K562 (cell line): Measurements from ENCODE around the gene CCDC171. TPM values are rescaled to one million over a fixed set of nuclear protein-coding genes. Genes with fewer than 3 reads are reported as not detected.

Source experiments
- ATAC-seq: fragments of 200-7000 bp; cut with Tn5 transposase; 3 replicates; pipeline ENCODE4 v1.9.1; 2020; ENCODE audit warnings: moderate library complexity
- BruUV-seq: library from RNA; stranded (reverse); fragments of 400-500 nt; replicated peaks from 2 replicates; lab custom pipeline; 2021; lab: Mats Ljungman, UMichigan
- CTCF ChIA-PET: fragments of 300-600 bp; formaldehyde crosslinking; extraction: SDS; loops from one replicate; lab custom pipeline; 2021; ENCODE audit warnings: low intra/inter-chr PET ratio; lab: Yijun Ruan, JAX
- POLR2A ChIA-PET: fragments of 300-600, 350-650 bp; sonication (Branson Sonifier 250); formaldehyde crosslinking; extraction: SDS; loops from one replicate; lab custom pipeline; 2021; ENCODE audit warnings: antibody characterized with exemption, inconsistent platforms; lab: Yijun Ruan, JAX
- DNase-seq, 4 experiments: peaks; one replicate each; pipeline versions ENCODE4 v3.0.0 to v3.0.0-alpha.2; 2011 to 2018; ENCODE audit warnings: low spot score in 3 of 4, mixed read lengths in 3 of 4; ENCODE audit errors: extremely low read depth in 1 of 4
- FAIRE-seq: peaks from 2 replicates; lab custom pipeline; 2011; peaks lifted over from hg19 to GRCh38; lab: Jason Lieb, UNC
- H2AFZ ChIP-seq: 2 replicates; pipeline ENCODE4 v1.6.0; 2011; ENCODE audit warnings: low read depth, low read length, control low read depth, inconsistent platforms
- H3K27ac ChIP-seq: fragments of 200-600 bp; 3 replicates; pipeline ENCODE4 v1.8.0; 2011; ENCODE audit warnings: low read depth, mild to moderate bottlenecking, control low read depth, inconsistent platforms, low read length, moderate library complexity, mixed read lengths; ENCODE audit errors: extremely low read depth
- H3K27me3 ChIP-seq, 2 experiments: fragments of 300-600 bp in 1 of 2; 2 replicates in 1 of 2; 3 replicates in 1 of 2; pipeline versions ENCODE4 v1.6.0 to v1.8.0; 2011; ENCODE audit warnings: inconsistent platforms in 2 of 2, low read length in 2 of 2, mild to moderate bottlenecking in 1 of 2, mixed read lengths in 1 of 2, moderate library complexity in 1 of 2; ENCODE audit not compliant: control insufficient read depth in 2 of 2, insufficient read depth in 2 of 2
- H3K36me3 ChIP-seq: fragments of 300-600 bp; 3 replicates; pipeline ENCODE4 v1.8.0; 2011; ENCODE audit warnings: mild to moderate bottlenecking, low read length, inconsistent platforms; ENCODE audit not compliant: control insufficient read depth, insufficient read depth
- H3K4me1 ChIP-seq, 2 experiments: fragments of 200-600 bp in 1 of 2; replicated peaks in 1 of 2; 2 replicates in 1 of 2; 3 replicates in 1 of 2; pipeline versions ENCODE4 v1.5.1 to v1.8.0; 2011; ENCODE audit warnings: inconsistent platforms in 2 of 2, low read length in 2 of 2, mild to moderate bottlenecking in 1 of 2, mixed read lengths in 1 of 2, moderate library complexity in 1 of 2; ENCODE audit not compliant: control insufficient read depth in 2 of 2, insufficient read depth in 2 of 2
- H3K4me2 ChIP-seq: 2 replicates; pipeline ENCODE4 v1.6.1; 2011; ENCODE audit warnings: low read length, control low read depth, inconsistent platforms, mixed read lengths; ENCODE audit not compliant: insufficient read depth
- H3K4me3 ChIP-seq: fragments of 200-600 bp; sonication (generic), shearing (Covaris generic); 2 replicates; pipeline ENCODE4 v1.5.1; 2016; ENCODE audit warnings: control low read depth, inconsistent platforms
- H3K79me2 ChIP-seq: fragments of 200-600 bp; 3 replicates; pipeline ENCODE4 v1.8.0; 2011; ENCODE audit warnings: low read length, inconsistent platforms; ENCODE audit not compliant: control insufficient read depth, insufficient read depth
- H3K9ac ChIP-seq, 2 experiments: 2 replicates each; pipeline versions ENCODE4 v1.6.0 to v1.6.1; 2011; ENCODE audit warnings: low read depth in 2 of 2, low read length in 2 of 2, control low read depth in 1 of 2, inconsistent platforms in 1 of 2, mild to moderate bottlenecking in 1 of 2, mixed read lengths in 1 of 2; ENCODE audit not compliant: insufficient read depth in 1 of 2
- H3K9me1 ChIP-seq: one replicate; pipeline ENCODE4 v1.6.0; 2011; ENCODE audit warnings: inconsistent platforms, mild to moderate bottlenecking, low read length, moderate library complexity; ENCODE audit not compliant: control insufficient read depth, insufficient read depth
- H3K9me3 ChIP-seq: replicated peaks from 2 replicates; pipeline ENCODE4 v1.5.1; 2011; ENCODE audit warnings: low read depth, low read length, inconsistent platforms; ENCODE audit not compliant: control insufficient read depth, insufficient read depth
- H4K20me1 ChIP-seq: replicated peaks from 2 replicates; pipeline ENCODE4 v1.6.1; 2011; ENCODE audit warnings: low read length, inconsistent platforms, mixed read lengths; ENCODE audit not compliant: control insufficient read depth, insufficient read depth
- ARHGAP35 ChIP-seq: fragments of 450-650 bp; IDR thresholded peaks from 2 replicates; pipeline ENCODE4 v1.6.1; 2018; ENCODE audit not compliant: partially characterized antibody
- CBX8 ChIP-seq: fragments of 200-600 bp; sonication (generic); IDR thresholded peaks from 2 replicates; pipeline ENCODE4 v1.6.1; 2012; ENCODE audit warnings: borderline replicate concordance, mixed run types, low read depth, mild to moderate bottlenecking, moderate library complexity, mixed read lengths, low read length, control low read depth, inconsistent platforms; ENCODE audit not compliant: poor library complexity, severe bottlenecking; ENCODE audit errors: extremely low read depth
- CHD2 ChIP-seq: IDR thresholded peaks from 2 replicates; pipeline ENCODE4 v1.6.1; 2011; ENCODE audit warnings: low read depth, low read length
- CHD4 ChIP-seq: fragments of 200-600 bp; sonication (generic); IDR thresholded peaks from 3 replicates; pipeline ENCODE4 v1.6.1; 2012; ENCODE audit warnings: low read depth, mild to moderate bottlenecking, mixed read lengths, low read length, inconsistent platforms; ENCODE audit not compliant: insufficient read depth, insufficient replicate concordance, poor library complexity, severe bottlenecking
- E2F8 ChIP-seq: fragments of 450-650 bp; IDR thresholded peaks from 2 replicates; pipeline ENCODE4 v1.7.1; 2018; ENCODE audit warnings: mild to moderate bottlenecking, low read depth; ENCODE audit not compliant: partially characterized antibody
- ELF4 ChIP-seq: fragments of 450-650 bp; formaldehyde crosslinking; IDR thresholded peaks from 2 replicates; pipeline ENCODE4 v1.4.0; 2022; ENCODE audit warnings: missing genetic modification characterization
- KLF16 ChIP-seq: IDR thresholded peaks from 2 replicates; pipeline ENCODE4 v1.6.1; 2016; ENCODE audit warnings: antibody characterized with exemption
- MAX ChIP-seq: sonication (generic); formaldehyde crosslinking; IDR thresholded peaks from 2 replicates; pipeline ENCODE4 v1.9.0; 2022; ENCODE audit warnings: mild to moderate bottlenecking, missing genetic modification reagents
- MCM3 ChIP-seq: fragments of 450-650 bp; IDR thresholded peaks from 2 replicates; pipeline ENCODE4 v1.6.1; 2016
- PPARD ChIP-seq: fragments of 250-450 bp; sonication (Bioruptor Pico); IDR thresholded peaks from 2 replicates; pipeline ENCODE4 v1.8.0; 2022; ENCODE audit warnings: inconsistent platforms, mild to moderate bottlenecking, moderate library complexity
- RAD51 ChIP-seq: fragments of 450-650 bp; IDR thresholded peaks from 2 replicates; pipeline ENCODE4 v1.7.1; 2016; ENCODE audit warnings: low read depth, mild to moderate bottlenecking, borderline replicate concordance
- SMAD2 ChIP-seq: fragments of 150-350 bp; IDR thresholded peaks from 2 replicates; pipeline ENCODE4 v1.6.1; 2014; ENCODE audit warnings: low read depth, mild to moderate bottlenecking, low read length
- SMAD4 ChIP-seq: fragments of 250-450 bp; sonication (Bioruptor Pico); conservative IDR thresholded peaks from 2 replicates; pipeline ENCODE4 v1.8.0; 2021; ENCODE audit warnings: inconsistent platforms, mild to moderate bottlenecking, moderate library complexity
- WHSC1 ChIP-seq: IDR thresholded peaks from one replicate; pipeline ENCODE4 v1.6.1; 2012; ENCODE audit warnings: low read length, control low read depth, inconsistent platforms
- XRCC4 ChIP-seq: IDR thresholded peaks from one replicate; pipeline ENCODE4 v1.6.1; 2011; ENCODE audit not compliant: insufficient read depth, insufficient read length; ENCODE audit errors: extremely low read depth
- ZNF274 ChIP-seq: IDR thresholded peaks from 2 replicates; pipeline ENCODE4 v1.6.1; 2011; ENCODE audit warnings: low read depth, mild to moderate bottlenecking, low read length, moderate library complexity, borderline replicate concordance
- ZNF282 ChIP-seq: sonication (generic); formaldehyde crosslinking; IDR thresholded peaks from 2 replicates; pipeline ENCODE4 v1.8.1; 2023; ENCODE audit warnings: missing genetic modification reagents
- ZSCAN32 ChIP-seq: fragments of 450-650 bp; formaldehyde crosslinking; IDR thresholded peaks from 2 replicates; pipeline ENCODE4 v1.4.0; 2020; ENCODE audit warnings: mild to moderate bottlenecking, moderate library complexity
- WGBS: fragments of 100-300 bp; shearing (Covaris generic); methylation state at CpG from one replicate; pipeline ENCODE4 v1.1.6; 2016; ENCODE audit warnings: low coverage, mixed read lengths; ENCODE audit not compliant: insufficient coverage; ENCODE audit errors: missing lambda C conversion rate; 5-methylcytosine and 5-hydroxymethylcytosine counted together
- in situ Hi-C: fragments of 300-500 bp; cut with MboI; formaldehyde crosslinking; loops from 4 replicates; pipeline ENCODE4 v1.15.0; 2018; ENCODE audit warnings: inconsistent platforms, mixed read lengths
- intact Hi-C: fragments of 100-400 bp; cut with micrococcal nuclease; formaldehyde crosslinking; loops from 2 replicates; pipeline ENCODE4 v1.14.2; 2022
- polyA plus RNA-seq, 8 experiments: library from polyadenylated mRNA; depleted of rRNA in 4 of 8; stranded (reverse) in 5 of 8; unstranded in 3 of 8; fragments of >200 nt; fragmentation: Nextera tagmentation in 2 of 8; fragmentation: Illumina TruSeq in 1 of 8; extraction: Ambion mirVana in 2 of 8; extraction: Trizol in 1 of 8; gene quantifications; 2 replicates each; pipeline versions ENCODE4 v1.2.1 to v1.2.3, GENCODE V29; 2011 to 2014; ENCODE audit warnings: inconsistent platforms in 1 of 8, missing spikeins in 1 of 8
- total RNA-seq, 7 experiments: library from RNA; depleted of rRNA in 6 of 7; stranded (reverse); fragments of >200 nt in 6 of 7; fragmentation: Illumina TruSeq in 2 of 7; extraction: Trizol in 2 of 7; gene quantifications; 2 replicates each; pipeline versions ENCODE4 v1.2.1 to v1.2.3, GENCODE V29; 2011 to 2021; ENCODE audit warnings: low replicate concordance in 1 of 7
- TF ChIP-seq, protein P1 (sequence below): sonication (generic); formaldehyde crosslinking; IDR thresholded peaks from 2 replicates; pipeline ENCODE4 v1.8.0; 2022; ENCODE audit warnings: mild to moderate bottlenecking, low read depth, missing genetic modification reagents

The CCDC171 gene
- total and polyA plus RNA-seq, 9 of the 15 experiments (the other 6 are each of a cell fraction or from before 2014, with no cell fraction given): 0.08 to 3.8 (median 0.27) TPM

DNA sequence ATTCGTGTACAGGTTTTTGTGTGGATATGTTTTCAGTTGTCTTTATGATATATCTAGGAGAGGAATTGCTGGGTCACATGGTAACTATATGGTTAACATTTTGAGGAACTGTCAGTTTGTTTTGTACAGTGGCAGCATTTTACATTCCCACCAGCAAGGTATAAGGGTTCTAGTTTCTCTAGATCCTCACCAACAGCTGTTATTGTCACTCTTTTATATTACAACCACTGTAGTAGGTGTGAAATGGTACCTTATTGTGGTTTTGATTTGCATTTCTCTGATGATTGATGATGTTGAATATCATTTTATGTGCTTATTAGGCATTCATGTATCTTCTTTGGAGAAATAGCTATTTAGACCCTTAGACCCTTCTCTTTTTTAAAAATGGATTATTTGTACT is 82.9 kb downstream of the CCDC171 start:
- ChIA-PET CTCF (no interaction called here), POLR2A (no interaction called here)
- H3K4me3 ChIP-seq: no peak overlapping the region
- no peaks in the 10 kb centered on the region for H3K4me1 ChIP-seq
- 0% methylated on average over 1 of the region's 1 CpG for WGBS
- H3K27me3 ChIP-seq: no peaks in the 10 kb centered on the region
- H4K20me1 ChIP-seq: no peaks in the 10 kb centered on the region
- H3K79me2 ChIP-seq: no peaks in the 10 kb centered on the region
- in situ Hi-C loops (no loop called here), intact Hi-C loops (no loop called here)
- TF ChIP-seq ZNF274: no peak
- TF ChIP-seq E2F8: no peak
- TF ChIP-seq RAD51: no peak
- no peak for TF ChIP-seq ARHGAP35
- TF ChIP-seq, protein P1, sequence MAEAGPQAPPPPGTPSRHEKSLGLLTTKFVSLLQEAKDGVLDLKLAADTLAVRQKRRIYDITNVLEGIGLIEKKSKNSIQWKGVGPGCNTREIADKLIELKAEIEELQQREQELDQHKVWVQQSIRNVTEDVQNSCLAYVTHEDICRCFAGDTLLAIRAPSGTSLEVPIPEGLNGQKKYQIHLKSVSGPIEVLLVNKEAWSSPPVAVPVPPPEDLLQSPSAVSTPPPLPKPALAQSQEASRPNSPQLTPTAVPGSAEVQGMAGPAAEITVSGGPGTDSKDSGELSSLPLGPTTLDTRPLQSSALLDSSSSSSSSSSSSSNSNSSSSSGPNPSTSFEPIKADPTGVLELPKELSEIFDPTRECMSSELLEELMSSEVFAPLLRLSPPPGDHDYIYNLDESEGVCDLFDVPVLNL: no peak
- no peak for TF ChIP-seq MCM3
- TF ChIP-seq SMAD2: no peak
- TF ChIP-seq CBX8: no peak
- no peak for TF ChIP-seq SMAD4 (CRISPR knock-in tag)
- no peak for TF ChIP-seq PPARD (CRISPR knock-in tag)
- no peak for TF ChIP-seq ZNF282 (CRISPR knock-in tag)
- no peak for TF ChIP-seq ZSCAN32 (CRISPR knock-in tag)
- no peak for TF ChIP-seq MAX (CRISPR knock-in tag)
- no peak for TF ChIP-seq WHSC1
- no peak for TF ChIP-seq CHD2
- no peak for TF ChIP-seq CHD4
- no peak for TF ChIP-seq ELF4 (CRISPR knock-in tag)
- TF ChIP-seq KLF16: no peak
- TF ChIP-seq XRCC4: no peak
- DNase-seq (no peak), FAIRE-seq (no peak), ATAC-seq (no peak)
- no peaks in the 10 kb centered on the region for H3K9me1 ChIP-seq
- H3K27ac ChIP-seq: no peak overlapping the region
- H3K9ac ChIP-seq: no peak overlapping the region
- H3K9me3 ChIP-seq: no peaks in the 10 kb centered on the region
- H3K36me3 ChIP-seq: no peaks in the 10 kb centered on the region
- no peak overlapping the region for H2AFZ ChIP-seq
- no peak overlapping the region for H3K4me2 ChIP-seq
- no TSS peak for BruUV-seq
